CD14-positive monocyte (primary cell): ENCODE data around the gene SLCO2A1. TPM values are rescaled to one million over a fixed set of nuclear protein-coding genes. Genes with fewer than 3 reads are reported as not detected.

Experiments
- DNase-seq, 3 donors: peaks; one replicate each; pipeline ENCODE4 v3.0.0-alpha.2; 2011 to 2022
- H2AFZ ChIP-seq: 2 replicates; pipeline ENCODE4 v1.6.0; 2012; ENCODE audit warnings: mild to moderate bottlenecking, low read depth, low read length, inconsistent platforms; ENCODE audit not compliant: insufficient read depth, poor library complexity, severe bottlenecking
- H3K27ac ChIP-seq, 2 donors: 1 replicate in 1 of 2; 2 replicates in 1 of 2; pipeline ENCODE4 v1.5.1; 2012 to 2013; ENCODE audit warnings: low read length in 2 of 2, control low read depth in 1 of 2, inconsistent platforms in 1 of 2, low read depth in 1 of 2, mild to moderate bottlenecking in 1 of 2
- H3K27me3 ChIP-seq, 2 donors: one replicate each; pipeline versions ENCODE4 v1.6.0 to v1.6.1; 2011 to 2013; ENCODE audit warnings: low read length in 2 of 2; ENCODE audit not compliant: control insufficient read depth in 2 of 2, insufficient read depth in 2 of 2
- H3K36me3 ChIP-seq, 2 donors: replicated peaks in 1 of 2; 1 replicate in 1 of 2; 2 replicates in 1 of 2; pipeline versions ENCODE4 v1.5.1 to v1.6.1; 2012 to 2013; ENCODE audit warnings: low read length in 2 of 2, control low read depth in 1 of 2, inconsistent platforms in 1 of 2, mild to moderate bottlenecking in 1 of 2; ENCODE audit not compliant: insufficient read depth in 2 of 2, control insufficient read depth in 1 of 2
- H3K4me1 ChIP-seq, 2 donors: 1 replicate in 1 of 2; 2 replicates in 1 of 2; pipeline versions ENCODE4 v1.5.1 to v1.6.1; 2012 to 2013; ENCODE audit warnings: low read length in 2 of 2, control low read depth in 1 of 2, inconsistent platforms in 1 of 2, mild to moderate bottlenecking in 1 of 2, moderate library complexity in 1 of 2; ENCODE audit not compliant: insufficient read depth in 2 of 2, control insufficient read depth in 1 of 2
- H3K4me2 ChIP-seq: replicated peaks from 2 replicates; pipeline ENCODE3; 2012; ENCODE audit warnings: low read length, moderate library complexity, mild to moderate bottlenecking; ENCODE audit not compliant: poor library complexity, severe bottlenecking; ENCODE audit errors: extremely low read depth
- H3K4me3 ChIP-seq, 3 experiments: fragments of 200-600 bp in 1 of 3; sonication (generic) in 1 of 3; replicated peaks in 1 of 3; 1 replicate in 2 of 3; 2 replicates in 1 of 3; pipeline ENCODE4 v1.5.1; 2011 to 2013; ENCODE audit warnings: low read length in 3 of 3, mild to moderate bottlenecking in 3 of 3, control low read depth in 2 of 3, low read depth in 2 of 3, inconsistent platforms in 1 of 3, moderate library complexity in 1 of 3
- H3K79me2 ChIP-seq: 2 replicates; pipeline ENCODE4 v1.6.0; 2012; ENCODE audit warnings: mild to moderate bottlenecking, control low read depth, inconsistent platforms, low read length, moderate library complexity; ENCODE audit not compliant: insufficient read depth
- H3K9ac ChIP-seq: 2 replicates; pipeline ENCODE4 v1.6.0; 2017; ENCODE audit warnings: low read length, mild to moderate bottlenecking; ENCODE audit not compliant: insufficient read depth, poor library complexity, severe bottlenecking
- H3K9me3 ChIP-seq, 2 donors: replicated peaks in 1 of 2; 1 replicate in 1 of 2; 2 replicates in 1 of 2; pipeline versions ENCODE4 v1.5.1 to v1.6.1; 2012 to 2013; ENCODE audit warnings: low read length in 2 of 2, control low read depth in 1 of 2; ENCODE audit not compliant: control insufficient read depth in 1 of 2, insufficient read depth in 1 of 2
- H4K20me1 ChIP-seq: 2 replicates; pipeline ENCODE4 v1.6.0; 2012; ENCODE audit warnings: mild to moderate bottlenecking, low read length, control low read depth, moderate library complexity; ENCODE audit not compliant: insufficient read depth
- H3K27ac Mint-ChIP-seq, 7 donors: one replicate each; pipeline ENCODE4 v1.8.0; 2020; ENCODE audit warnings: mild to moderate bottlenecking in 7 of 7, mixed read lengths in 7 of 7, moderate library complexity in 6 of 7, inconsistent platforms in 2 of 7
- H3K27me3 Mint-ChIP-seq, 3 donors: one replicate each; pipeline ENCODE4 v1.8.0; 2021 to 2022; ENCODE audit warnings: low read depth in 3 of 3, mild to moderate bottlenecking in 3 of 3, mixed read lengths in 3 of 3, moderate library complexity in 3 of 3, inconsistent platforms in 1 of 3
- H3K36me3 Mint-ChIP-seq, 2 donors: one replicate each; pipeline ENCODE4 v1.8.0; 2020; ENCODE audit warnings: mixed read lengths in 2 of 2, inconsistent platforms in 1 of 2, mild to moderate bottlenecking in 1 of 2
- H3K4me1 Mint-ChIP-seq: one replicate; pipeline ENCODE4 v1.8.0; 2020; ENCODE audit warnings: mild to moderate bottlenecking, mixed read lengths
- H3K4me3 Mint-ChIP-seq, 2 donors: one replicate each; pipeline ENCODE4 v1.8.0; 2020; ENCODE audit warnings: mild to moderate bottlenecking in 2 of 2, mixed read lengths in 2 of 2, moderate library complexity in 1 of 2
- H3K9me3 Mint-ChIP-seq, 7 donors: one replicate each; pipeline ENCODE4 v1.8.0; 2020 to 2022; ENCODE audit warnings: mixed read lengths in 7 of 7, mild to moderate bottlenecking in 6 of 7, moderate library complexity in 6 of 7, inconsistent platforms in 2 of 7
- WGBS: methylation state at CpG from one replicate; pipeline ENCODE4 v1.1.5; 2013; ENCODE audit warnings: missing lambda C conversion rate; ENCODE audit not compliant: insufficient coverage; 5-methylcytosine and 5-hydroxymethylcytosine counted together
- intact Hi-C, 2 donors: fragments of 100-400 bp; cut with micrococcal nuclease; formaldehyde crosslinking; loops; one replicate each; pipeline versions ENCODE4 v1.15.0 to v1.15.1; 2023
- polyA minus RNA-seq: library from RNA; depleted of rRNA, polyadenylated mRNA; stranded (reverse); fragments of >200 nt; gene quantifications from 2 replicates; pipeline ENCODE4 v1.2.3, GENCODE V29; 2012
- polyA plus RNA-seq, 3 donors: library from polyadenylated mRNA; depleted of rRNA in 1 of 3; unstranded in 2 of 3; stranded (reverse) in 1 of 3; fragments of 300-500 nt in 2 of 3; fragments of >200 nt in 1 of 3; fragmentation: Illumina TruSeq in 2 of 3; gene quantifications; 1 replicate in 2 of 3; 2 replicates in 1 of 3; pipeline ENCODE4 v1.2.3, GENCODE V29; 2012 to 2021
- total RNA-seq, 12 experiments: library from RNA in 1 of 12; stranded (reverse) in 1 of 12; fragments of 120-200 nt in 1 of 12; gene quantifications; one replicate each; pipeline ENCODE4 v1.2.4 and lab custom pipeline; 2013 to 2026; ENCODE audit warnings: mixed read lengths in 6 of 12, inconsistent platforms in 1 of 12
- TF ChIP-seq, protein P1 (sequence below): fragments of 200-600 bp; IDR thresholded peaks from one replicate; pipeline ENCODE4 v1.8.0; 2022; ENCODE audit warnings: antibody characterized with exemption, mild to moderate bottlenecking

SLCO2A1 gene
- under 0.01 TPM for total RNA-seq (2013)
- polyA plus RNA-seq (under 1 TPM in 1 of 3 donors, not detected in 2; 0.12 TPM), polyA minus RNA-seq (not detected in 2 replicates), total RNA-seq (lab: John Stamatoyannopoulos, UW) (0 to 3.3 (median 0.03) reads per million in 11 experiments)

- H3K4me1 ChIP-seq, result peaks cover 0 to 3% of the 10 kb centered on the region in 2 donors
- peaks cover 5% of the 10 kb centered on the region for H3K4me1 Mint-ChIP-seq
- no peak within 1 kb of the TSS for H3K27ac ChIP-seq
- peak within 1 kb of the TSS in 1 of 3 experiments; percentile 23 for H3K4me3 ChIP-seq
- peaks cover 29 to 37% of the 10 kb centered on the region in 2 donors for H3K27me3 ChIP-seq
- H3K4me2 ChIP-seq, result peak within 1 kb of the TSS; percentile 44
- peak within 1 kb of the TSS in 1 of 2 donors; percentile 90 for H3K4me3 Mint-ChIP-seq
- peaks cover 0 to 11% (median 3%) of the 10 kb centered on the region in 7 donors for H3K9me3 Mint-ChIP-seq
- no peaks in the 10 kb centered on the region for H4K20me1 ChIP-seq
- no peak within 1 kb of the TSS for H3K9ac ChIP-seq
- peaks cover 0 to 12% of the 10 kb centered on the region in 2 donors for H3K9me3 ChIP-seq
- TF ChIP-seq, protein P1, sequence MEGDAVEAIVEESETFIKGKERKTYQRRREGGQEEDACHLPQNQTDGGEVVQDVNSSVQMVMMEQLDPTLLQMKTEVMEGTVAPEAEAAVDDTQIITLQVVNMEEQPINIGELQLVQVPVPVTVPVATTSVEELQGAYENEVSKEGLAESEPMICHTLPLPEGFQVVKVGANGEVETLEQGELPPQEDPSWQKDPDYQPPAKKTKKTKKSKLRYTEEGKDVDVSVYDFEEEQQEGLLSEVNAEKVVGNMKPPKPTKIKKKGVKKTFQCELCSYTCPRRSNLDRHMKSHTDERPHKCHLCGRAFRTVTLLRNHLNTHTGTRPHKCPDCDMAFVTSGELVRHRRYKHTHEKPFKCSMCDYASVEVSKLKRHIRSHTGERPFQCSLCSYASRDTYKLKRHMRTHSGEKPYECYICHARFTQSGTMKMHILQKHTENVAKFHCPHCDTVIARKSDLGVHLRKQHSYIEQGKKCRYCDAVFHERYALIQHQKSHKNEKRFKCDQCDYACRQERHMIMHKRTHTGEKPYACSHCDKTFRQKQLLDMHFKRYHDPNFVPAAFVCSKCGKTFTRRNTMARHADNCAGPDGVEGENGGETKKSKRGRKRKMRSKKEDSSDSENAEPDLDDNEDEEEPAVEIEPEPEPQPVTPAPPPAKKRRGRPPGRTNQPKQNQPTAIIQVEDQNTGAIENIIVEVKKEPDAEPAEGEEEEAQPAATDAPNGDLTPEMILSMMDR, result no peak
- intact Hi-C loops, result no loop called here
- no peaks in the 10 kb centered on the region for H3K36me3 Mint-ChIP-seq
- no peaks in the 10 kb centered on the region for H3K79me2 ChIP-seq
- WGBS, result 1% methylated on average over 46 of the region's 67 CpGs
- DNase-seq, result no peak
- no peak within 1 kb of the TSS for H3K27ac Mint-ChIP-seq
- H3K36me3 ChIP-seq, result no peaks in the 10 kb centered on the region
- peaks cover 36 to 50% (median 45%) of the 10 kb centered on the region in 3 donors for H3K27me3 Mint-ChIP-seq
- no peak within 1 kb of the TSS for H2AFZ ChIP-seq
Observed at GRCh38 chr3:134029734-134030378, at the start of gene SLCO2A1. Gene SLCO2A1, minus strand, starts transcription at chr3:134029925. Its CDS starts 123 bp downstream, at chr3:134029802.

- Mint-ChIP-seq H3K9me3 (peaks cover 2 to 11% (median 5%) of the 10 kb centered on the region in 7 donors), H3K36me3 (no peaks in the 10 kb centered on the region), H3K27me3 (peaks cover 0 to 2% (median 0%) of the 10 kb centered on the region in 3 donors), H3K4me3 (no peak overlapping the region), H3K27ac (no peak overlapping the region), H3K4me1 (no peaks in the 10 kb centered on the region)
- peaks cover 0 to 3% of the 10 kb centered on the region in 2 donors for H3K9me3 ChIP-seq
- H3K4me2 ChIP-seq, result no peak overlapping the region
- no peaks in the 10 kb centered on the region for H3K4me1 ChIP-seq
- no peak overlapping the region for H3K4me3 ChIP-seq
- H3K79me2 ChIP-seq, result no peaks in the 10 kb centered on the region
- TF ChIP-seq, protein P1, result no peak
- DNase-seq, result no peak
- H3K36me3 ChIP-seq, result no peaks in the 10 kb centered on the region
- H3K27ac ChIP-seq, result no peak overlapping the region
- no peak overlapping the region for H2AFZ ChIP-seq
- intact Hi-C loops, result no loop called here
- H4K20me1 ChIP-seq, result no peaks in the 10 kb centered on the region
- no peaks in the 10 kb centered on the region for H3K27me3 ChIP-seq
- WGBS, result 94% methylated on average over 4 of the region's 4 CpGs
- no peak overlapping the region for H3K9ac ChIP-seq
Observed at GRCh38 chr3:134079111-134079547, 49.4 kb upstream of the SLCO2A1 start.
